Measurements from ENCODE around the gene ADAM17.

The ADAM17 gene

DNA sequence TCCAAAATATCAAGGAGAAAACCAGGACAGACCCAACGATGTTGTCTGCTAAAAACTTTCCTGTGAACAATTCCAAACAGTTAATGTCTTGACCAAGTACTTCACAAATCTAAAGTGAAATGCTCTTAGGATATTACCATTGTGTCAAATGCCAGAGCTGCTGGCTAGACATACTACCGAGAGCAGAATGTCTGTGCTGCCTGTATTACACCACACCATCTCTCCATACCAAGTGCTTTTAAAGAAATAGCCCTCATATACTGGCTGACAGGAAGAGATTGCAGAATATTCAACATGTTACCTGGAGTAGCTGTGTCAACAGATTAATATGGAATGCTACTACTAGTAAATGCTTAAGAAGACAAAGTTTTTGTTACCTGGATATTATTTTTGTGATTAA lies 62.7 kb downstream of the ADAM17 start:
- H3K9me3 ChIP-seq (ENCODE audit: control insufficient read depth, low read length) = no peaks in the 10 kb centered on the region
- no peaks in the 10 kb centered on the region for H3K36me3 ChIP-seq (ENCODE audit: control insufficient read depth, insufficient read depth, low read length)
- H3K4me2 ChIP-seq (ENCODE audit: low read length) = no peak overlapping the region
- H3K79me2 ChIP-seq = no peaks in the 10 kb centered on the region
- TF ChIP-seq, protein P1, sequence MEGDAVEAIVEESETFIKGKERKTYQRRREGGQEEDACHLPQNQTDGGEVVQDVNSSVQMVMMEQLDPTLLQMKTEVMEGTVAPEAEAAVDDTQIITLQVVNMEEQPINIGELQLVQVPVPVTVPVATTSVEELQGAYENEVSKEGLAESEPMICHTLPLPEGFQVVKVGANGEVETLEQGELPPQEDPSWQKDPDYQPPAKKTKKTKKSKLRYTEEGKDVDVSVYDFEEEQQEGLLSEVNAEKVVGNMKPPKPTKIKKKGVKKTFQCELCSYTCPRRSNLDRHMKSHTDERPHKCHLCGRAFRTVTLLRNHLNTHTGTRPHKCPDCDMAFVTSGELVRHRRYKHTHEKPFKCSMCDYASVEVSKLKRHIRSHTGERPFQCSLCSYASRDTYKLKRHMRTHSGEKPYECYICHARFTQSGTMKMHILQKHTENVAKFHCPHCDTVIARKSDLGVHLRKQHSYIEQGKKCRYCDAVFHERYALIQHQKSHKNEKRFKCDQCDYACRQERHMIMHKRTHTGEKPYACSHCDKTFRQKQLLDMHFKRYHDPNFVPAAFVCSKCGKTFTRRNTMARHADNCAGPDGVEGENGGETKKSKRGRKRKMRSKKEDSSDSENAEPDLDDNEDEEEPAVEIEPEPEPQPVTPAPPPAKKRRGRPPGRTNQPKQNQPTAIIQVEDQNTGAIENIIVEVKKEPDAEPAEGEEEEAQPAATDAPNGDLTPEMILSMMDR (IDR thresholded peaks at IDR 0.05) = no peak
- H3K27ac ChIP-seq = no peak overlapping the region
- no peaks in the 10 kb centered on the region for H3K27me3 ChIP-seq (ENCODE audit: control insufficient read depth, insufficient read depth, low read length)
- no peak overlapping the region for H2AFZ ChIP-seq
- H3K9ac ChIP-seq = no peak overlapping the region
- no peak overlapping the region for H3K4me3 ChIP-seq (ENCODE audit: low read depth, low read length)
- no peaks in the 10 kb centered on the region for H3K4me1 ChIP-seq

DNA sequence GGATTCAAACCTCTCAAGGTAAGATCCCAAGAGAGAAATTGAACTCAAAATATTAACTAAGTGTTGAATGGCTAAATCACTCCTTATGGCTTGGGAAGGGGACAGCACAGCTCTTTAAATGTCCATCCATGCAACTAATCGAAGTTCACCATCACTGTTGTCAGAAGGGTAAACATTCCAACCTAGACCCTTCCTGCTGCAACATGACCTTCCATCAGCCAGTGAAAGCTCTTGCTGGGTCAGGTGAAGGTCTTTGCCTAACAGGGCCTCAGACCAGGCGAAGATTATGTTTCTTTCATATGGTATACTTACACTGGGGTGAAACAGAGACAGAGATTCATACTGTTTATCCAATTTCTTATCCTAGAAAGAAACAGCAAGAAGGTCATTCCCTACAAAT lies 64.8 kb downstream of the ADAM17 start:
- Histone ChIP-seq H3K27me3 (ENCODE audit: control insufficient read depth, insufficient read depth, low read length) (no peaks in the 10 kb centered on the region), H3K79me2 (no peaks in the 10 kb centered on the region), H2AFZ (no peak overlapping the region), H3K4me3 (ENCODE audit: low read depth, low read length) (no peak overlapping the region), H3K36me3 (ENCODE audit: control insufficient read depth, insufficient read depth, low read length) (no peaks in the 10 kb centered on the region), H3K27ac (no peak overlapping the region), H3K4me2 (ENCODE audit: low read length) (no peak overlapping the region), H3K9me3 (ENCODE audit: control insufficient read depth, low read length) (no peaks in the 10 kb centered on the region), H3K9ac (no peak overlapping the region), H3K4me1 (no peaks in the 10 kb centered on the region)
- TF ChIP-seq, protein P1 (IDR thresholded peaks at IDR 0.05) = no peak

- TF ChIP-seq, protein P1 (IDR thresholded peaks at IDR 0.05) = no peak
- Histone ChIP-seq H3K79me2 (no peaks in the 10 kb centered on the region), H3K36me3 (ENCODE audit: control insufficient read depth, insufficient read depth, low read length) (no peaks in the 10 kb centered on the region), H3K27ac (no peak overlapping the region), H3K27me3 (ENCODE audit: control insufficient read depth, insufficient read depth, low read length) (no peaks in the 10 kb centered on the region), H3K4me3 (ENCODE audit: low read depth, low read length) (no peak overlapping the region), H2AFZ (no peak overlapping the region), H3K9me3 (ENCODE audit: control insufficient read depth, low read length) (no peaks in the 10 kb centered on the region), H3K4me2 (ENCODE audit: low read length) (no peak overlapping the region), H3K9ac (no peak overlapping the region), H3K4me1 (no peaks in the 10 kb centered on the region)
These were observed 66.8 kb downstream of the ADAM17 start for GRCh38 chr2:9488583-9489547.

- Histone ChIP-seq H3K9ac (no peak overlapping the region), H3K36me3 (ENCODE audit: control insufficient read depth, insufficient read depth, low read length) (no peaks in the 10 kb centered on the region)
These were observed 71.1 kb downstream of the ADAM17 start for GRCh38 chr2:9484533-9484932.

More at GRCh38 chr2:9484533-9484932, 71.1 kb downstream of the ADAM17 start:
- H3K4me2 ChIP-seq (ENCODE audit: low read length) = no peak overlapping the region
- H3K27me3 ChIP-seq (ENCODE audit: control insufficient read depth, insufficient read depth, low read length) = no peaks in the 10 kb centered on the region
- no peaks in the 10 kb centered on the region for H3K9me3 ChIP-seq (ENCODE audit: control insufficient read depth, low read length)
- H3K79me2 ChIP-seq = no peaks in the 10 kb centered on the region
- H2AFZ ChIP-seq = no peak overlapping the region
- H3K27ac ChIP-seq = no peak overlapping the region
- TF ChIP-seq, protein P1 (IDR thresholded peaks at IDR 0.05) = no peak
- H3K4me1 ChIP-seq = no peaks in the 10 kb centered on the region
- no peak overlapping the region for H3K4me3 ChIP-seq (ENCODE audit: low read depth, low read length)
